Mesothelial cell of epicardium (in vitro differentiated cells): ENCODE measurements around the gene PIGM. TPM values are rescaled to one million over a fixed set of nuclear protein-coding genes. Genes with fewer than 3 reads are reported as not detected.
A peak's percentile ranks its signal among the peaks of the same experiment; 100 is the strongest.

ENCODE experiments used
- DNase-seq, 2 experiments: peaks; one replicate each; pipeline ENCODE4 v3.0.0; 2021; ENCODE audit warnings: low spot score in 2 of 2; ENCODE audit not compliant: unreplicated experiment in 2 of 2
- H3K27ac Mint-ChIP-seq: 2 replicates; pipeline ENCODE4 v1.8.0; 2021; ENCODE audit warnings: mixed read lengths
- H3K27me3 Mint-ChIP-seq: 2 replicates; pipeline ENCODE4 v1.8.0; 2021; ENCODE audit warnings: low read depth, mixed read lengths
- H3K36me3 Mint-ChIP-seq: 2 replicates; pipeline ENCODE4 v1.8.0; 2021; ENCODE audit warnings: mixed read lengths
- H3K4me1 Mint-ChIP-seq: 2 replicates; pipeline ENCODE4 v1.8.0; 2021; ENCODE audit warnings: mixed read lengths
- H3K4me3 Mint-ChIP-seq: 2 replicates; pipeline ENCODE4 v1.8.0; 2021; ENCODE audit warnings: mild to moderate bottlenecking, moderate library complexity, mixed read lengths
- H3K9me3 Mint-ChIP-seq: 2 replicates; pipeline ENCODE4 v1.8.0; 2021; ENCODE audit warnings: mixed read lengths
- total RNA-seq: library from RNA; stranded (reverse); gene quantifications from 3 replicates; pipeline ENCODE4 v1.2.1, GENCODE V29; 2021
- TF ChIP-seq, protein P1 (sequence below): fragments of 200-600 bp; sonication (generic); IDR thresholded peaks from one replicate; pipeline ENCODE4 v1.5.0; 2021; ENCODE audit warnings: antibody characterized with exemption; ENCODE audit not compliant: unreplicated experiment

Gene PIGM
- 17.0 to 17.9 TPM (median 17.3 TPM) in 3 replicates for total RNA-seq

DNA sequence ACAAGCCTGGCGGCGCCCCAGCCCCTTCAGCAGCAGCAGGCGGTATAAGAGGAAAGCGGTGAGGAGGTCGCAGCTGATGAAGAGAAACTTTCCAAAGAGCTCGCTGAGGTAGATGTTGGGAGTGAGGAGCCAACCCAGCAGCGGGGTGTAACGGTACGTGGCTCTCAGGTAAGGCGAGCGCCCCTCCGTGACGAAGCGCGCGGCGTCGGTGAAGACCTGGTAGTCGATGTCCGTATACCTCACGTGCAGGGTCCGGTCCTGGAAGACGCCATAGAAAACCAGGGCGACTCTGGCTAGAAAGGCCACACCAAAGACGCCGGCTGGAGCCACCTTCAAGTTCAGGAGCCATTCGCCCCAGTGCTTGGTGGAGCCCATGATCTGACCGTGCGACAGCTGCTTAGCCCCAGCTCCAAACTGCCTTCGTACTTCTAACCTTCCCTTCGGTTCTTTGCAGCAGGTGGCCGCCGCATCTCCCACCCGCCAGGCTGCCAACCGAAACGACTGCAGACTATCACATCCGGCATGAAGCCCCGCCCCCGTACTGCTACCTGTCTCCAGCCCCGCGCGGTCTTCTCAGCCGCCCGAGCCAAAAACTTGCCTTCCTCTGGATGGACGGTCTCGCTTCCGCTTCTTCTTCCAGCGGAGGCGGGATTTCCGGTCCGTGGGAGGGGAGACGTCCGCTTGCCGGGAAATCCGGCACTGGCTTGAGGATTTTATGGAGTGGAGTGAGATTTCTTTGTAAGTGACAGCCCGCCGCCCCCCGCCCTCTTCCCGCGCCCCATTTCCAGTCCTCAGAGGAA, at the start of gene PIGM:
Gene PIGM (minus strand): TSS at position 626 of the 800 bp plus-strand sequence. CDS start 251 bp downstream, at position 375.
- peak within 1 kb of the TSS; percentile 92 for H3K4me3 Mint-ChIP-seq
- H3K27me3 Mint-ChIP-seq, result peaks cover 14% of the 10 kb centered on the region
- TF ChIP-seq, protein P1, sequence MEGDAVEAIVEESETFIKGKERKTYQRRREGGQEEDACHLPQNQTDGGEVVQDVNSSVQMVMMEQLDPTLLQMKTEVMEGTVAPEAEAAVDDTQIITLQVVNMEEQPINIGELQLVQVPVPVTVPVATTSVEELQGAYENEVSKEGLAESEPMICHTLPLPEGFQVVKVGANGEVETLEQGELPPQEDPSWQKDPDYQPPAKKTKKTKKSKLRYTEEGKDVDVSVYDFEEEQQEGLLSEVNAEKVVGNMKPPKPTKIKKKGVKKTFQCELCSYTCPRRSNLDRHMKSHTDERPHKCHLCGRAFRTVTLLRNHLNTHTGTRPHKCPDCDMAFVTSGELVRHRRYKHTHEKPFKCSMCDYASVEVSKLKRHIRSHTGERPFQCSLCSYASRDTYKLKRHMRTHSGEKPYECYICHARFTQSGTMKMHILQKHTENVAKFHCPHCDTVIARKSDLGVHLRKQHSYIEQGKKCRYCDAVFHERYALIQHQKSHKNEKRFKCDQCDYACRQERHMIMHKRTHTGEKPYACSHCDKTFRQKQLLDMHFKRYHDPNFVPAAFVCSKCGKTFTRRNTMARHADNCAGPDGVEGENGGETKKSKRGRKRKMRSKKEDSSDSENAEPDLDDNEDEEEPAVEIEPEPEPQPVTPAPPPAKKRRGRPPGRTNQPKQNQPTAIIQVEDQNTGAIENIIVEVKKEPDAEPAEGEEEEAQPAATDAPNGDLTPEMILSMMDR, result no peak
- no peaks in the 10 kb centered on the region for H3K9me3 Mint-ChIP-seq
- H3K27ac Mint-ChIP-seq, result peak within 1 kb of the TSS; percentile 94
- H3K36me3 Mint-ChIP-seq, result peaks cover 6% of the 10 kb centered on the region
- H3K4me1 Mint-ChIP-seq, result peaks cover 42% of the 10 kb centered on the region
- DNase-seq, result peak; percentile 87 to 92

GRCh38 chr1:160081261-160081936, 49.6 kb upstream of the PIGM start, which contains the start of gene KCNJ9:
Gene KCNJ9, plus strand, starts transcription at chr1:160081538. Its CDS starts 2,493 bp downstream, at chr1:160084031.
- no peak for DNase-seq
- no peaks in the 10 kb centered on the region for H3K4me1 Mint-ChIP-seq
- H3K36me3 Mint-ChIP-seq, result no peaks in the 10 kb centered on the region

DNA sequence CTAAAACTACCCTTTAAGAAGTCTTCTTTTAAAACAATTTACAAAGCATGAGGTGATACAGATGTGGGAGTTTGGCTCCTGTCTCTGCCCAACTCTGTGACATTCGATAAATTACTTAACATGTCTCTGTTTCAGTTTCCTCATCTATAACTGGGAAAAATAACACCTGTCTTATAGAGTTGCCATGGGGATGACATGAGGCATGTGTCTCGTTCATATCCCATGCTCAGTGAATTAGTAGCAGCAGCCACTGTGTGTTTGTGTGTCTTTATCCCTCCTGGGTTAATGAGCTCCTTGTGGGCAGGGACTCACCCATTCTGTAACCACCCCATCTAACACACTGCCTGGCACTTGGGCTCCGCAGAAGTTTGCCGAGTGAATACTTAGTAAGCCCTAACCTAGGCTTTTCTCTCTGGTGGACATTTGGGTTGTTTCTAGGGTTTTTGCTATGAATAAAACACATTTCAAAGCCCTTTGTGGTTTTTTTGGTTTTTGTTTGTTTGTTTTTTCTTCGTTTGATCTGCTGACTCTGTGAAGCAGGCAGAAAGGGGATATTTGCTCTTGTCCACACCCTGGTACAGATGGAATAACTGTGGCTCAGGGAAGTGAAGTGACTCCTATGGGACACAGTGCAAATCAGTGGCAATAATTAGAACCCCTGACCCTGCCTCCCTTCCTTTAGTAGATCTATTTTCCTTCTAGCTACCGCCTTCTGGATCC, 48.8 kb upstream of the PIGM start:
- Mint-ChIP-seq H3K27me3 (peaks cover 79% of the 10 kb centered on the region), H3K4me1 (no peaks in the 10 kb centered on the region), H3K4me3 (no peak overlapping the region), H3K27ac (no peak overlapping the region), H3K36me3 (no peaks in the 10 kb centered on the region), H3K9me3 (no peaks in the 10 kb centered on the region)
- DNase-seq, result no peak
- TF ChIP-seq, protein P1, result no peak

More at GRCh38 chr1:160081261-160081936, 49.6 kb upstream of the PIGM start, which contains the start of gene KCNJ9:
- TF ChIP-seq, protein P1, result no peak
- Mint-ChIP-seq H3K9me3 (no peaks in the 10 kb centered on the region), H3K4me3 (no peak within 1 kb of the TSS), H3K27me3 (peaks cover 80% of the 10 kb centered on the region), H3K27ac (no peak within 1 kb of the TSS)

DNA sequence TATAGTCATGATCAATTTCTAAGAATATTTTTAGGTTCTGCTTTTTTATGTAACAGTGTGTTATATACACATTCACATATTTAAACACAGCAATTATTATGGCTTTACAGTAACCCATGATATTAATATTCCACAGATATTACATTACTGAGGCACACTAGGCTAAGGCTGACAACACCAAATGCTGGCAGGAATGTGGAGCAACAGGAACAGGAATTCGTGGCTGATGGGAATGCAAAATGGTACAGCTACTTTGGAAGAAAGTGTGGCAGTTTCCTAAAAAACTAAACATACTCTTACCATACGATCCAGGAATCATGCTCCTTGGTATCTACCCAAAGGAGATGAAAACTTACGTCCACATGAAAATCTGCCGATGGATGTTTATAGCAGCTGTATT, 47.7 kb upstream of the PIGM start:
- Mint-ChIP-seq H3K27ac (no peak overlapping the region), H3K4me1 (no peaks in the 10 kb centered on the region), H3K9me3 (no peaks in the 10 kb centered on the region), H3K27me3 (peaks cover 82% of the 10 kb centered on the region), H3K4me3 (no peak overlapping the region), H3K36me3 (no peaks in the 10 kb centered on the region)
- DNase-seq, result no peak
- TF ChIP-seq, protein P1, result no peak

- Mint-ChIP-seq H3K36me3 (no peaks in the 10 kb centered on the region), H3K4me1 (no peaks in the 10 kb centered on the region), H3K27ac (no peak overlapping the region), H3K4me3 (no peak overlapping the region), H3K27me3 (peaks cover 79% of the 10 kb centered on the region), H3K9me3 (no peaks in the 10 kb centered on the region)
- TF ChIP-seq, protein P1, result peak; percentile 51
- DNase-seq, result no peak
Measured at GRCh38 chr1:160078512-160079195, 46.9 kb upstream of the PIGM start.
